ENCODE data around the gene PCDHA13. TPM values are rescaled to one million over a fixed set of nuclear protein-coding genes. Genes with fewer than 3 reads are reported as not detected.

Gene PCDHA13
- total and polyA plus RNA-seq, 10 of the 15 experiments (the other 5 are each of a cell fraction or from before 2014, with no cell fraction given), result not detected

DNA sequence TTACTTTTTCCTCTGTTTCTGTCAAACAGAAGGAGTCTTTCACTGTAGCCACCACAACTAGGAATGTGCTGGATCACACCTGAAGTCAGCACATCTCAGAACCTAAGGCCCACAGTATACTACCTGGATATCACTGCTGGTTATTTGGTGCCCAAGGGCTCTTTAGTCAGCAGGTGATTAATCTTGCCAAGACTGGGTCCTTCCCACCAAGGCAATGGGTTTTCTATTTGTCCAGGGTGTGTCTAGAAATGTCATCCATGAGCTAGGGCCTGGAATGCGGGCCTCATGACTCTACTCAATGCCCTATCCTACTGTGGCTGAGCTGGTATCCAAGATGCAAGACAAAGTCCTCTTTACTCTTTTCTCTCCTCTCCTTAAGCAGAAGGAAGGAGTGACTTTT, 34.4 kb downstream of the PCDHA13 start (continued):
- TF ChIP-seq, protein P1, sequence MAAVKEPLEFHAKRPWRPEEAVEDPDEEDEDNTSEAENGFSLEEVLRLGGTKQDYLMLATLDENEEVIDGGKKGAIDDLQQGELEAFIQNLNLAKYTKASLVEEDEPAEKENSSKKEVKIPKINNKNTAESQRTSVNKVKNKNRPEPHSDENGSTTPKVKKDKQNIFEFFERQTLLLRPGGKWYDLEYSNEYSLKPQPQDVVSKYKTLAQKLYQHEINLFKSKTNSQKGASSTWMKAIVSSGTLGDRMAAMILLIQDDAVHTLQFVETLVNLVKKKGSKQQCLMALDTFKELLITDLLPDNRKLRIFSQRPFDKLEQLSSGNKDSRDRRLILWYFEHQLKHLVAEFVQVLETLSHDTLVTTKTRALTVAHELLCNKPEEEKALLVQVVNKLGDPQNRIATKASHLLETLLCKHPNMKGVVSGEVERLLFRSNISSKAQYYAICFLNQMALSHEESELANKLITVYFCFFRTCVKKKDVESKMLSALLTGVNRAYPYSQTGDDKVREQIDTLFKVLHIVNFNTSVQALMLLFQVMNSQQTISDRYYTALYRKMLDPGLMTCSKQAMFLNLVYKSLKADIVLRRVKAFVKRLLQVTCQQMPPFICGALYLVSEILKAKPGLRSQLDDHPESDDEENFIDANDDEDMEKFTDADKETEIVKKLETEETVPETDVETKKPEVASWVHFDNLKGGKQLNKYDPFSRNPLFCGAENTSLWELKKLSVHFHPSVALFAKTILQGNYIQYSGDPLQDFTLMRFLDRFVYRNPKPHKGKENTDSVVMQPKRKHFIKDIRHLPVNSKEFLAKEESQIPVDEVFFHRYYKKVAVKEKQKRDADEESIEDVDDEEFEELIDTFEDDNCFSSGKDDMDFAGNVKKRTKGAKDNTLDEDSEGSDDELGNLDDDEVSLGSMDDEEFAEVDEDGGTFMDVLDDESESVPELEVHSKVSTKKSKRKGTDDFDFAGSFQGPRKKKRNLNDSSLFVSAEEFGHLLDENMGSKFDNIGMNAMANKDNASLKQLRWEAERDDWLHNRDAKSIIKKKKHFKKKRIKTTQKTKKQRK (IDR thresholded peaks at IDR 0.05; ENCODE audit: low read depth, low read length), result no peak
- TF ChIP-seq, protein P2, sequence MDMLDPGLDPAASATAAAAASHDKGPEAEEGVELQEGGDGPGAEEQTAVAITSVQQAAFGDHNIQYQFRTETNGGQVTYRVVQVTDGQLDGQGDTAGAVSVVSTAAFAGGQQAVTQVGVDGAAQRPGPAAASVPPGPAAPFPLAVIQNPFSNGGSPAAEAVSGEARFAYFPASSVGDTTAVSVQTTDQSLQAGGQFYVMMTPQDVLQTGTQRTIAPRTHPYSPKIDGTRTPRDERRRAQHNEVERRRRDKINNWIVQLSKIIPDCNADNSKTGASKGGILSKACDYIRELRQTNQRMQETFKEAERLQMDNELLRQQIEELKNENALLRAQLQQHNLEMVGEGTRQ (IDR thresholded peaks at IDR 0.05; ENCODE audit: borderline replicate concordance, low read depth, low read length), result no peak
- TF ChIP-seq, protein P3, sequence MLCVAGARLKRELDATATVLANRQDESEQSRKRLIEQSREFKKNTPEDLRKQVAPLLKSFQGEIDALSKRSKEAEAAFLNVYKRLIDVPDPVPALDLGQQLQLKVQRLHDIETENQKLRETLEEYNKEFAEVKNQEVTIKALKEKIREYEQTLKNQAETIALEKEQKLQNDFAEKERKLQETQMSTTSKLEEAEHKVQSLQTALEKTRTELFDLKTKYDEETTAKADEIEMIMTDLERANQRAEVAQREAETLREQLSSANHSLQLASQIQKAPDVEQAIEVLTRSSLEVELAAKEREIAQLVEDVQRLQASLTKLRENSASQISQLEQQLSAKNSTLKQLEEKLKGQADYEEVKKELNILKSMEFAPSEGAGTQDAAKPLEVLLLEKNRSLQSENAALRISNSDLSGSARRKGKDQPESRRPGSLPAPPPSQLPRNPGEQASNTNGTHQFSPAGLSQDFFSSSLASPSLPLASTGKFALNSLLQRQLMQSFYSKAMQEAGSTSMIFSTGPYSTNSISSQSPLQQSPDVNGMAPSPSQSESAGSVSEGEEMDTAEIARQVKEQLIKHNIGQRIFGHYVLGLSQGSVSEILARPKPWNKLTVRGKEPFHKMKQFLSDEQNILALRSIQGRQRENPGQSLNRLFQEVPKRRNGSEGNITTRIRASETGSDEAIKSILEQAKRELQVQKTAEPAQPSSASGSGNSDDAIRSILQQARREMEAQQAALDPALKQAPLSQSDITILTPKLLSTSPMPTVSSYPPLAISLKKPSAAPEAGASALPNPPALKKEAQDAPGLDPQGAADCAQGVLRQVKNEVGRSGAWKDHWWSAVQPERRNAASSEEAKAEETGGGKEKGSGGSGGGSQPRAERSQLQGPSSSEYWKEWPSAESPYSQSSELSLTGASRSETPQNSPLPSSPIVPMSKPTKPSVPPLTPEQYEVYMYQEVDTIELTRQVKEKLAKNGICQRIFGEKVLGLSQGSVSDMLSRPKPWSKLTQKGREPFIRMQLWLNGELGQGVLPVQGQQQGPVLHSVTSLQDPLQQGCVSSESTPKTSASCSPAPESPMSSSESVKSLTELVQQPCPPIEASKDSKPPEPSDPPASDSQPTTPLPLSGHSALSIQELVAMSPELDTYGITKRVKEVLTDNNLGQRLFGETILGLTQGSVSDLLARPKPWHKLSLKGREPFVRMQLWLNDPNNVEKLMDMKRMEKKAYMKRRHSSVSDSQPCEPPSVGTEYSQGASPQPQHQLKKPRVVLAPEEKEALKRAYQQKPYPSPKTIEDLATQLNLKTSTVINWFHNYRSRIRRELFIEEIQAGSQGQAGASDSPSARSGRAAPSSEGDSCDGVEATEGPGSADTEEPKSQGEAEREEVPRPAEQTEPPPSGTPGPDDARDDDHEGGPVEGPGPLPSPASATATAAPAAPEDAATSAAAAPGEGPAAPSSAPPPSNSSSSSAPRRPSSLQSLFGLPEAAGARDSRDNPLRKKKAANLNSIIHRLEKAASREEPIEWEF (IDR thresholded peaks at IDR 0.05; ENCODE audit: insufficient replicate concordance, low read depth, low read length), result no peak
- TF ChIP-seq POU2F2 (IDR thresholded peaks at IDR 0.05; ENCODE audit: borderline replicate concordance, low read depth, low read length), result no peak
- TF ChIP-seq, protein P4, sequence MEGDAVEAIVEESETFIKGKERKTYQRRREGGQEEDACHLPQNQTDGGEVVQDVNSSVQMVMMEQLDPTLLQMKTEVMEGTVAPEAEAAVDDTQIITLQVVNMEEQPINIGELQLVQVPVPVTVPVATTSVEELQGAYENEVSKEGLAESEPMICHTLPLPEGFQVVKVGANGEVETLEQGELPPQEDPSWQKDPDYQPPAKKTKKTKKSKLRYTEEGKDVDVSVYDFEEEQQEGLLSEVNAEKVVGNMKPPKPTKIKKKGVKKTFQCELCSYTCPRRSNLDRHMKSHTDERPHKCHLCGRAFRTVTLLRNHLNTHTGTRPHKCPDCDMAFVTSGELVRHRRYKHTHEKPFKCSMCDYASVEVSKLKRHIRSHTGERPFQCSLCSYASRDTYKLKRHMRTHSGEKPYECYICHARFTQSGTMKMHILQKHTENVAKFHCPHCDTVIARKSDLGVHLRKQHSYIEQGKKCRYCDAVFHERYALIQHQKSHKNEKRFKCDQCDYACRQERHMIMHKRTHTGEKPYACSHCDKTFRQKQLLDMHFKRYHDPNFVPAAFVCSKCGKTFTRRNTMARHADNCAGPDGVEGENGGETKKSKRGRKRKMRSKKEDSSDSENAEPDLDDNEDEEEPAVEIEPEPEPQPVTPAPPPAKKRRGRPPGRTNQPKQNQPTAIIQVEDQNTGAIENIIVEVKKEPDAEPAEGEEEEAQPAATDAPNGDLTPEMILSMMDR (IDR thresholded peaks at IDR 0.05 in 2 of 3, conservative IDR thresholded peaks at IDR 0.05 in 1 of 3; ENCODE audit: control insufficient read depth in 2 of 3, extremely low read depth in 1 of 3, insufficient read depth in 1 of 3, low read depth in 3 of 3, low read length in 3 of 3), result no peak
- TF ChIP-seq, protein P5, sequence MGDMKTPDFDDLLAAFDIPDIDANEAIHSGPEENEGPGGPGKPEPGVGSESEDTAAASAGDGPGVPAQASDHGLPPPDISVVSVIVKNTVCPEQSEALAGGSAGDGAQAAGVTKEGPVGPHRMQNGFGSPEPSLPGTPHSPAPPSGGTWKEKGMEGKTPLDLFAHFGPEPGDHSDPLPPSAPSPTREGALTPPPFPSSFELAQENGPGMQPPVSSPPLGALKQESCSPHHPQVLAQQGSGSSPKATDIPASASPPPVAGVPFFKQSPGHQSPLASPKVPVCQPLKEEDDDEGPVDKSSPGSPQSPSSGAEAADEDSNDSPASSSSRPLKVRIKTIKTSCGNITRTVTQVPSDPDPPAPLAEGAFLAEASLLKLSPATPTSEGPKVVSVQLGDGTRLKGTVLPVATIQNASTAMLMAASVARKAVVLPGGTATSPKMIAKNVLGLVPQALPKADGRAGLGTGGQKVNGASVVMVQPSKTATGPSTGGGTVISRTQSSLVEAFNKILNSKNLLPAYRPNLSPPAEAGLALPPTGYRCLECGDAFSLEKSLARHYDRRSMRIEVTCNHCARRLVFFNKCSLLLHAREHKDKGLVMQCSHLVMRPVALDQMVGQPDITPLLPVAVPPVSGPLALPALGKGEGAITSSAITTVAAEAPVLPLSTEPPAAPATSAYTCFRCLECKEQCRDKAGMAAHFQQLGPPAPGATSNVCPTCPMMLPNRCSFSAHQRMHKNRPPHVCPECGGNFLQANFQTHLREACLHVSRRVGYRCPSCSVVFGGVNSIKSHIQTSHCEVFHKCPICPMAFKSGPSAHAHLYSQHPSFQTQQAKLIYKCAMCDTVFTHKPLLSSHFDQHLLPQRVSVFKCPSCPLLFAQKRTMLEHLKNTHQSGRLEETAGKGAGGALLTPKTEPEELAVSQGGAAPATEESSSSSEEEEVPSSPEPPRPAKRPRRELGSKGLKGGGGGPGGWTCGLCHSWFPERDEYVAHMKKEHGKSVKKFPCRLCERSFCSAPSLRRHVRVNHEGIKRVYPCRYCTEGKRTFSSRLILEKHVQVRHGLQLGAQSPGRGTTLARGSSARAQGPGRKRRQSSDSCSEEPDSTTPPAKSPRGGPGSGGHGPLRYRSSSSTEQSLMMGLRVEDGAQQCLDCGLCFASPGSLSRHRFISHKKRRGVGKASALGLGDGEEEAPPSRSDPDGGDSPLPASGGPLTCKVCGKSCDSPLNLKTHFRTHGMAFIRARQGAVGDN (IDR thresholded peaks at IDR 0.05), result no peak
